Ecto neural progenitor cell (in vitro differentiated cells): Measurements from ENCODE around the gene HPCA.

Experiments used
- DNase-seq: peaks from one replicate; pipeline ENCODE4 v3.0.0-alpha.2; 2018; ENCODE audit warnings: low spot score

HPCA gene

GRCh38 chr1:32886004-32886827 lies at the start of gene HPCA:
Gene HPCA, plus strand, starts transcription at chr1:32886491. Its CDS starts 2,408 bp downstream, at chr1:32888899.
- peak; percentile 95 for DNase-seq

GRCh38 chr1:32848354-32849063 lies 37.8 kb upstream of the HPCA start:
- DNase-seq, result no peak

- DNase-seq, result no peak
These were observed 30.3 kb upstream of the HPCA start for GRCh38 chr1:32855861-32856617.

GRCh38 chr1:32858136-32858535 lies 28.2 kb upstream of the HPCA start:
- no peak for DNase-seq

GRCh38 chr1:32858791-32859190 lies 27.5 kb upstream of the HPCA start:
- no peak for DNase-seq

- DNase-seq, result no peak
These were observed 26.4 kb upstream of the HPCA start for GRCh38 chr1:32859915-32860314.

- DNase-seq, result no peak
These were observed 25.7 kb upstream of the HPCA start for GRCh38 chr1:32860566-32860965.

GRCh38 chr1:32861904-32862695 lies 24.2 kb upstream of the HPCA start:
- no peak for DNase-seq

GRCh38 chr1:32863218-32863880 lies 22.9 kb upstream of the HPCA start:
- DNase-seq, result no peak

GRCh38 chr1:32863881-32864245 lies 22.4 kb upstream of the HPCA start:
- DNase-seq, result no peak

GRCh38 chr1:32864375-32865019 lies 21.8 kb upstream of the HPCA start:
- DNase-seq, result peak; percentile 28

- DNase-seq, result no peak
These were observed 20.5 kb upstream of the HPCA start for GRCh38 chr1:32865639-32866405.

GRCh38 chr1:32867151-32867550 lies 19.1 kb upstream of the HPCA start:
- no peak for DNase-seq

- no peak for DNase-seq
These were observed 18.6 kb upstream of the HPCA start for GRCh38 chr1:32867671-32868070.

- no peak for DNase-seq
These were observed 18.2 kb upstream of the HPCA start for GRCh38 chr1:32868085-32868484.

- no peak for DNase-seq
These were observed 17.4 kb upstream of the HPCA start for GRCh38 chr1:32868806-32869455.

GRCh38 chr1:32869923-32870614 lies 16.2 kb upstream of the HPCA start:
- DNase-seq, result no peak

GRCh38 chr1:32870615-32871363 lies 15.5 kb upstream of the HPCA start, which contains the start of gene FNDC5:
Gene FNDC5, minus strand, starts transcription at chr1:32870912.
- peak; percentile 79 for DNase-seq
